HepG2 (cell line): ENCODE data around the gene CYP2A6. TPM values are rescaled to one million over a fixed set of nuclear protein-coding genes. Genes with fewer than 3 reads are reported as not detected.

Experiments
- ARNT ChIP-seq: fragments of 450-650 bp; IDR thresholded peaks from 2 replicates; pipeline ENCODE4 v1.6.1; 2017
- CSRNP2 ChIP-seq: sonication (generic); formaldehyde crosslinking; conservative IDR thresholded peaks from 2 replicates; pipeline ENCODE4 v1.8.0; 2022; ENCODE audit warnings: low read depth, missing genetic modification reagents
- ELF1 ChIP-seq: sonication (generic); formaldehyde crosslinking; IDR thresholded peaks from 2 replicates; pipeline ENCODE4 v1.4.0; 2020; ENCODE audit warnings: missing genetic modification reagents
- ERF ChIP-seq: IDR thresholded peaks from 2 replicates; pipeline ENCODE4 v1.6.1; 2018; ENCODE audit warnings: missing biosample characterization, missing genetic modification reagents
- FLYWCH1 ChIP-seq: sonication (generic); formaldehyde crosslinking; IDR thresholded peaks from 2 replicates; pipeline ENCODE4 v1.8.1; 2023; ENCODE audit warnings: mild to moderate bottlenecking, missing genetic modification reagents
- FOXK2 ChIP-seq: fragments of 450-650 bp; IDR thresholded peaks from 2 replicates; pipeline ENCODE4 v1.6.1; 2016
- HOXA5 ChIP-seq: sonication (generic); formaldehyde crosslinking; IDR thresholded peaks from 2 replicates; pipeline ENCODE4 v1.4.0; 2020; ENCODE audit warnings: missing genetic modification reagents
- KDM4B ChIP-seq: sonication (generic); formaldehyde crosslinking; IDR thresholded peaks from 2 replicates; pipeline ENCODE4 v1.4.0; 2020; ENCODE audit warnings: missing genetic modification reagents
- KLF11 ChIP-seq: IDR thresholded peaks from 2 replicates; pipeline ENCODE4 v1.6.1; 2016; ENCODE audit warnings: missing compliant biosample characterization
- MAF1 ChIP-seq: sonication (generic); formaldehyde crosslinking; IDR thresholded peaks from 2 replicates; pipeline ENCODE4 v1.5.0; 2020; ENCODE audit warnings: missing genetic modification reagents, borderline replicate concordance
- MAFF ChIP-seq: IDR thresholded peaks from 2 replicates; pipeline ENCODE4 v1.6.1; 2011; ENCODE audit warnings: low read depth, low read length, improper control_type of control experiment
- MAX ChIP-seq: IDR thresholded peaks from 2 replicates; pipeline ENCODE4 v1.6.1; 2012; ENCODE audit warnings: inconsistent platforms
- MED13 ChIP-seq: sonication (generic); formaldehyde crosslinking; IDR thresholded peaks from 2 replicates; pipeline ENCODE4 v1.5.0; 2020; ENCODE audit warnings: missing genetic modification reagents
- NFKBIZ ChIP-seq: IDR thresholded peaks from 2 replicates; pipeline ENCODE4 v1.6.1; 2018; ENCODE audit warnings: missing genetic modification reagents, missing compliant biosample characterization
- NRL ChIP-seq: sonication (generic); formaldehyde crosslinking; IDR thresholded peaks from 2 replicates; pipeline ENCODE4 v1.5.0; 2020; ENCODE audit warnings: missing genetic modification reagents, mild to moderate bottlenecking, moderate library complexity, borderline replicate concordance
- ONECUT2 ChIP-seq: sonication (generic); formaldehyde crosslinking; IDR thresholded peaks from 2 replicates; pipeline ENCODE4 v1.4.0; 2020; ENCODE audit warnings: missing genetic modification reagents
- SALL2 ChIP-seq: sonication (generic); formaldehyde crosslinking; IDR thresholded peaks from 2 replicates; pipeline ENCODE4 v1.8.1; 2023; ENCODE audit warnings: mild to moderate bottlenecking, missing genetic modification reagents, inconsistent platforms
- SIN3B ChIP-seq: fragments of 150-350 bp; IDR thresholded peaks from 2 replicates; pipeline ENCODE4 v1.6.1; 2014; ENCODE audit warnings: low read length
- SMYD3 ChIP-seq: sonication (generic); formaldehyde crosslinking; IDR thresholded peaks from 2 replicates; pipeline ENCODE4 v1.8.1; 2023; ENCODE audit warnings: mild to moderate bottlenecking, missing genetic modification reagents
- SRSF4 ChIP-seq: fragments of 200-400 bp; formaldehyde crosslinking; IDR thresholded peaks from one replicate; pipeline ENCODE4 v1.6.1; 2018; ENCODE audit warnings: mild to moderate bottlenecking, low read depth, low read length, moderate library complexity; ENCODE audit not compliant: poor library complexity, severe bottlenecking
- ZEB1 ChIP-seq: IDR thresholded peaks from 2 replicates; pipeline ENCODE4 v1.6.1; 2012; ENCODE audit warnings: mild to moderate bottlenecking, low read depth, inconsistent platforms; ENCODE audit not compliant: insufficient replicate concordance
- ZNF331 ChIP-seq: sonication (generic); formaldehyde crosslinking; IDR thresholded peaks from 2 replicates; pipeline ENCODE4 v1.4.0; 2020; ENCODE audit warnings: missing genetic modification reagents
- ZNF382 ChIP-seq: sonication (generic); formaldehyde crosslinking; IDR thresholded peaks from 2 replicates; pipeline ENCODE4 v1.5.0; 2020; ENCODE audit warnings: missing genetic modification reagents, mild to moderate bottlenecking, borderline replicate concordance
- ZNF512B ChIP-seq: sonication (generic); formaldehyde crosslinking; IDR thresholded peaks from 2 replicates; pipeline ENCODE4 v1.5.1; 2020; ENCODE audit warnings: missing genetic modification reagents, mild to moderate bottlenecking, borderline replicate concordance
- ZNF550 ChIP-seq: sonication (generic); formaldehyde crosslinking; IDR thresholded peaks from 2 replicates; pipeline ENCODE4 v1.4.0; 2020; ENCODE audit warnings: mild to moderate bottlenecking, missing genetic modification reagents, borderline replicate concordance
- ZNF607 ChIP-seq: sonication (generic); formaldehyde crosslinking; IDR thresholded peaks from 2 replicates; pipeline ENCODE4 v1.5.1; 2020; ENCODE audit warnings: missing genetic modification reagents, mild to moderate bottlenecking, borderline replicate concordance
- ZNF740 ChIP-seq: sonication (generic); formaldehyde crosslinking; IDR thresholded peaks from 2 replicates; pipeline ENCODE4 v1.4.0; 2020; ENCODE audit warnings: missing genetic modification reagents
- polyA plus RNA-seq, 8 experiments: library from polyadenylated mRNA; depleted of rRNA in 3 of 8; stranded (reverse) in 7 of 8; unstranded in 1 of 8; fragments of >200 nt; fragmentation: Illumina TruSeq in 4 of 8; extraction: Trizol in 4 of 8; gene quantifications; 2 replicates each; pipeline versions ENCODE4 v1.2.1 to v1.2.3, GENCODE V29; 2011 to 2016; ENCODE audit warnings: low read depth in 4 of 8, missing spikeins in 1 of 8, mixed read lengths in 1 of 8; ENCODE audit not compliant: insufficient read depth in 1 of 8
- total RNA-seq, 5 experiments: library from RNA; depleted of rRNA; stranded (reverse); fragments of >200 nt; fragmentation: Illumina TruSeq; extraction: Trizol; gene quantifications; 2 replicates each; pipeline ENCODE4 v1.2.3, GENCODE V29; 2016; ENCODE audit warnings: low read depth in 1 of 5
- TF ChIP-seq, protein P1 (sequence below): sonication (generic); formaldehyde crosslinking; IDR thresholded peaks from 2 replicates; pipeline ENCODE4 v1.5.0; 2020; ENCODE audit warnings: mild to moderate bottlenecking, low read depth, missing genetic modification reagents, borderline replicate concordance

Gene CYP2A6
- total and polyA plus RNA-seq, 2 of the 13 experiments (the other 11 are each of a cell fraction or from before 2014, with no cell fraction given) = not detected

GRCh38 chr19:40797963-40798682, 52.1 kb downstream of the CYP2A6 start (continued):
- TF ChIP-seq, protein P1, sequence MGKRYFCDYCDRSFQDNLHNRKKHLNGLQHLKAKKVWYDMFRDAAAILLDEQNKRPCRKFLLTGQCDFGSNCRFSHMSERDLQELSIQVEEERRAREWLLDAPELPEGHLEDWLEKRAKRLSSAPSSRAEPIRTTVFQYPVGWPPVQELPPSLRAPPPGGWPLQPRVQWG (CRISPR knock-in tag) = no peak
- TF ChIP-seq SIN3B (no peak), MAX (peak; percentile 93), SRSF4 (no peak), CSRNP2 (no peak), ZNF331 (CRISPR knock-in tag) (peak; percentile 88), NFKBIZ (CRISPR knock-in tag) (no peak), MED13 (no peak), KDM4B (CRISPR knock-in tag) (peak; percentile 54; the same call in 1 of the 2 replicates), MAFF (no peak), ERF (CRISPR knock-in tag) (peak; percentile 79), ELF1 (CRISPR knock-in tag) (no peak; the same call in 1 of the 2 replicates), SALL2 (no peak), NRL (no peak), ZNF740 (no peak), ZNF382 (CRISPR knock-in tag) (no peak), ZEB1 (peak; percentile 37), ONECUT2 (no peak), HOXA5 (peak; percentile 46; the same call in 1 of the 2 replicates), SMYD3 (no peak), ZNF512B (CRISPR knock-in tag) (0 out of 2 replicates have a peak, but pooled peaks have one; percentile 18), ZNF607 (CRISPR knock-in tag) (peak; percentile 88), FLYWCH1 (0 out of 2 replicates have a peak, but pooled peaks have one; percentile 63), KLF11 (CRISPR knock-in tag) (no peak), ZNF550 (0 out of 2 replicates have a peak, but pooled peaks have one; percentile 40), MAF1 (CRISPR knock-in tag) (peak; percentile 42; the same call in 1 of the 2 replicates), FOXK2 (no peak), ARNT (no peak)
